NCI-H1092 treated with DMSO at 0.1 percent for 48 hours (cell line): ENCODE measurements around the gene TRIP6.

ENCODE experiments used
- DNase-seq: peaks from one replicate; lab custom pipeline; 2025; lab: John Stamatoyannopoulos, UW

The TRIP6 gene

DNA sequence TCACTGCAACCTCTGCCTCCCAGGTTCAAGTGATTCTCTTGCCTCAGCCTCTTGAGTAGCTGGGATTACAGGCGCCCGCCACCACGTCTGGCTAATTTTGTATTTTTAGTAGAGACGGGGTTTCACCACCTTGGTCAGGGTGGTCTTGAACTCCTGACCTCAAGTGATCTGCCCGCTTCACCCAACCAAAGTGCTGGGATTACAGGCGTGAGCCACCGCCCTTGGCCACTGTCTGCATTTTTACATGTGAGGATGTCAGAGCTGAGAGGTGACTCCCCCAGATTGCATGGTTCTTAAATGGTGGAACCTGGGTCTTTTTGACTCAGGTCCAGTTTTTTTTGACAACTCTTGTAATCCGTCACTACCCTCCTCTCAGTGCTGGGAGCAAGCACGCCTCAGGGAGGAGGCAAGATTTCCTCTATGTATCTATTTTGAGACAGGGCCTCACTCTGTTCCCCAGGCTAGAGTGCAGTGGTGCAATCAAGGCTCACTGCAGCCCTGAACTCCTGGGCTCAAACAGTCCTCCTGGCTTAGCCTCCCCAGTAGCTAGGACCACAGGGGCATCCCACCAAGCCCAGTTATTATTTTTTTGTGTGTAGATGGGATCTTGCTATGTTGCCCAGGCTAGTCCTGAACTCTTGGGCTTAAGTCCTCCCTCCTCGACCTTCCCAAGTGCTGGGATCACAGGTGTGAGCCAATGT lies 6.6 kb downstream of the TRIP6 start:
- no peak for DNase-seq

DNA sequence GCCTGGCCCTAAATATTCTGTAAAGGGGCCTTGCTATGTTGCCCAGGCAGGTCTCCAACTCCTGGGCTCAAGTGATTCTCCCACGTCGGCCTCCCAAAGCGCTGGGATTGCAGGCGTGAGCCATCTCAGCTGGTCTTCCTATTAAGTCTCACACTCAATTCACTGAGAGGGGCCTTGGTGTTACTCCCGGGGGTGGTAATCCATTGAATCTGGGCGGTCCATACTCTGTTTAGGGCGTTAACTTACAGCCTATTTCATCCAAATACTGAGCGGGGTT lies 7.1 kb downstream of the TRIP6 start:
- no peak for DNase-seq

DNA sequence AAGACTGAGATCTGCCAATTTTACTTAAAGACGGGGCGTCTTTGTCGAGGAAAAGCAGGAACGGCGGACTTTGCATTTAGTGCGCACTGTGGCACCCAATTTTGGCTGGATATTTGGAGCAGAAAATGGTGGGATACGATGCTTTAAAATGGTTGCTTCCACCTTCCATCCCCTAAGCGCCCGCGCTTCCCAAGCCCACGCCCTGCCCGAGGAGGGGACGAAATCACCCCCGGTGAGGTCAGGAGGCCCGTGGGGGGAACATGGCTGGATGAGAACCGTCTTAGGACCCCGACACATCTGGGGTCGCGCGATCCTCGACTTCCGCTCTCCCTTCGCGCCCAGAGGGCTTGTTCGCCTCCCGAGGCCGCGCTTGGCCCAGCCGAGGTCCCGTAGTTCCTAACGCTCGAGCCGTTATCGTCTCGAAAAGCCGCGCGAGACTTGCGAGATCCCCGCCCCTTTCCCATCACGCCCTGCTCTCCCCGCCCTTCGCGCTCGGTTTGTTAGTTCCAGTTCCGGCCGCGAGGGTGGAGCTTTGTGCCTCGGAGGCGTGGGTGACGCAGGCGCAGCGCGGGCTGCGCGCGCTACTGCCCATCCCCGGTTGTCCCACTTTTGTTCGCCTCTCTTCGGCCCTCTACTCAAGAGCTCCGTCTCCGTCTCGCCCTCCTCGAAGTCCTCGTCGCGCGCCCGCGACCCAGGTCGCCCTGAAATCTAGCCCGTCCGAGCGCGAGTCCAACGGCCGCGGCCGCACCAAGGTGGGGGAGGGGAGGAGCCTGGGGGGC lies 7.6 kb downstream of the TRIP6 start, which contains the start of gene SRRT:
Gene SRRT, plus strand, starts transcription at position 527 of the 779 bp plus-strand sequence. CDS start 488 bp downstream, outside the sequence.
- DNase-seq: peak; percentile 99

DNA sequence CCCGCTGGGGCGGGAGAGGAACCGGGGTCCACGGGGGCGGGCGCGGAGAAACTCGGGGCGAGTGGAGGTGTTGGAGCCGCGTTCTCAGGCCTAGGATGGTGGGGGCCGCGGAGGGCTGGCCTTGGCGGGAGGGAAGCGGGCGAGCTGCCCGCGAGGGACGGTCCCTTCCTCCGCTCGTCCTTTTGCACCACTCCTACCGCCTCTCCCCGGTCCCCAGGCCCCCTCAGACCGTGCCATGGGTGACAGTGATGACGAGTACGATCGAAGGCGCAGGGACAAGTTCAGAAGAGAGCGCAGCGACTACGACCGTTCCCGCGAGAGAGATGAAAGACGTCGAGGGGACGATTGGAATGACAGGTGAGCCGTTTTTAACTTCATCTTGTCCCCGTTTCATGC lies 8.2 kb downstream of the TRIP6 start:
- DNase-seq: peak; percentile 55

DNA sequence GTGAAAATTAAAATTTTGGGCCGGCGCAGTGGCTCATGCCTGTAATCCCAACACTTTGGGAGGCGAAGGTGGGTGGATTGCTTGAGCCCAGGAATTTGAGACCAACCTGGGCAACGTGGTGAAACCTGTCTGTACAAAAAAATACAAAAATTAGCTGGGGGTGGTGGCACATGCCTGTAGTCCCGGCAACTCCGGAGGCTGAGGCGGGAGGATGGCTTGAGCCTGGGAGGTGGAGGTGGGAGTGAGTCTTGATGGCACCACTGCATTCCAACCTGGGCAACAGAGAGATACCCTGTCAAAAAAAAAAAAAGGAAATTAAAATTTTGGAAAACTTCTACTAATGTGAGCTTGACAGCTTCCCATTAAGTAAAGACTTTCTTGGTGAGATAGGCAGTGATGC lies 10.8 kb downstream of the TRIP6 start:
- no peak for DNase-seq

DNA sequence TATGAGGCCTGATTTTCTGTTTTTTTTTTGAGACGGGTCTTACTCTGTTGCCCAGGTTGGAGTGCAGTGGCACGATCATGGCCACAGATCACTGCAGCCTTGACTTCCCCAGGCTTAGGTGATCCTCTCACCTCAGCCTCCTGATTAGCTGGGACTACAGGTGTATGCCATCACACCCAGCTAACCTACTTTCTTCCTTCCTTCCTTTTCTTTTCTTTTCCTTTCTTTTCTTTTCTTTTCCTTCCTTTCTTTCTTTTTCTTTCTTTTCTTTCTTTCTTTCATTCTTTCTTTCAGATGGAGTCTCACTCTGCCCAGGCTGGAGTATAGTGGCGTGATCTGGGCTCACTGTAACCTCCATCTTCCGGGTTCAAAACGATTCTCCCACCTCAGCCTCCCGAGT lies 11.5 kb downstream of the TRIP6 start:
- no peak for DNase-seq

DNA sequence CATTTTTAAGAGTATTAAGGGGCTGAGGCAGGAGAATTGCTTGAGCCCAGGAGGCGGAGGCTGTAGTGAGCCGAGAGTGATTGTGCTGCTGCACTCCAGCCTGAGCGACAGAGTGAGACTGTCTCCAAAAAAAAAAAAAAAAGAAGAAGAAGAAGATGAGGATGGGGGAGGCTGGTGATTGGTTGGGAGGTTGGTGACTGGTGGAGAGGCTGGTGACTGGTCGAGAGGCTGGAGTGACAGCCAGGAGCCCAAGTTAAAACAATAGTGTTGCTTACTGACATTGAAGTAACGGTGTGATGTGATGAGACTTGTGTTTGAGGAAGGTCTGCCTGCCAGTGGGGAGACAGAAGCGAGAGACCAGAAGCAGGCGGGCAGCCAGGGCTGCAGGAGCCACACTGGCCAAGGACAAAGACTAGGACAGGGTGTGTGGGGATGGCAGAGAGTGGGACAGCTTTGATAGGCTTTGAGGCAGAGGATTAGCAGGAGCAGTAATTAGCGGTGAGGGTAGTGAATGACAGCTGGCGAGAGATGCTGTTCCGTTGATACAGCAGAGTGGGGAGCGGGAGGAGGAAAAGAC lies 12.6 kb downstream of the TRIP6 start:
- no peak for DNase-seq

DNA sequence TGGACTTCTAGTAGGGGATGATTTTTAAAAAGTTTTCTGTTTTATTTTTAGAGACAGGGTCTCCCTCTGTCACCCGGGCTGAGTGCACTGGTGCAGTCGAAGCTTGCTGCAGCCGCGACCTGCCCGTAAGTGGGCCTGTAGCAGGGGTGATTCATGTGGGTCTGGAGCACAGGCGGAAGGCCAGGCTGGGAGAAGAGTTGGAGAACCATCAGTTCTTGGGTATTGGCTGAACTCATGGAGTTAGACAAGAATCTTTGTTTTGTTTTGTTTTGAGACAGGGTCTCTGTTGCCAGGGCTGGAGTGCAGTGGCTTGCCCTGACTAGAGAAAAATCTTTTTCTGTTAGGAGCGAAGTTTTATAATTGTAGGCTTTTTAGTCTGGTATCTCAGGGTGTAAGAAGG lies 13.5 kb downstream of the TRIP6 start:
- DNase-seq: no peak

DNA sequence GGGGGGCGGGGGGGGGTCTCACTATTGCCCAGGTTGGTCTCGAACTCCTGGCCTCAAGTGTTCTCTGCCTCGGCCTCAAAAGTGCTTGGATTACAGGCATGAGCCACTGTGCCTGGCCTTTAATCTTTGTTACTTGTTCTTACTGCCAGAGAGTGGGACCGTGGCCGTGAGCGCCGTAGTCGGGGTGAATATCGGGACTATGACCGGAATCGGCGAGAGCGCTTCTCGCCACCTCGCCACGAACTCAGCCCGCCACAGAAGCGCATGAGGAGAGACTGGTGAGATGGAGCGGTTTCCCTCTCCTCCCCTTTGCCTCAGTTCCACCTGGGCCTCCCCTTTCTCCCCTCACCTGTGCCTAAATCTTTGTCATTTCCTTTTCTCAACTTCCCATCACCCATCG lies 13.9 kb downstream of the TRIP6 start:
- DNase-seq: no peak

DNA sequence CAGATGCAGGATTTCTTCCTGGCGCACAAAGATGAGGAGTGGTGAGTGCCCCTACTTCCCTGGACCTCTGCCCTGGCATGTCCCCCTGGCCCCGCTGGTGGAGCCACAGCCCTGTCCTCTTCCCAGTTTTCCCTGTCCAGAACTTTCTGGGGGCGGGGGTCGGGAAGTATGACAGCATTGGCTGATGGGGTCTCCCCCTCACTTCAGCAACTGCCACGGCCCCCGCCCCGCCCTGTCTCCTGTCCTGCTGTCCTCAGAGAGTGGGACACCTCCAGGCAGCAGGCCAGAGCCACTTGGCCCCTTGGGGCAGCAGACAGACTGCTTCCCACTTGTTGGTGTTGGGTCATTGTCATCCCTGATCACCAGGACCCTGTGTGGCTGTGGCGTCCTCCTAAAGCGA lies 15.0 kb downstream of the TRIP6 start:
- DNase-seq: no peak

DNA sequence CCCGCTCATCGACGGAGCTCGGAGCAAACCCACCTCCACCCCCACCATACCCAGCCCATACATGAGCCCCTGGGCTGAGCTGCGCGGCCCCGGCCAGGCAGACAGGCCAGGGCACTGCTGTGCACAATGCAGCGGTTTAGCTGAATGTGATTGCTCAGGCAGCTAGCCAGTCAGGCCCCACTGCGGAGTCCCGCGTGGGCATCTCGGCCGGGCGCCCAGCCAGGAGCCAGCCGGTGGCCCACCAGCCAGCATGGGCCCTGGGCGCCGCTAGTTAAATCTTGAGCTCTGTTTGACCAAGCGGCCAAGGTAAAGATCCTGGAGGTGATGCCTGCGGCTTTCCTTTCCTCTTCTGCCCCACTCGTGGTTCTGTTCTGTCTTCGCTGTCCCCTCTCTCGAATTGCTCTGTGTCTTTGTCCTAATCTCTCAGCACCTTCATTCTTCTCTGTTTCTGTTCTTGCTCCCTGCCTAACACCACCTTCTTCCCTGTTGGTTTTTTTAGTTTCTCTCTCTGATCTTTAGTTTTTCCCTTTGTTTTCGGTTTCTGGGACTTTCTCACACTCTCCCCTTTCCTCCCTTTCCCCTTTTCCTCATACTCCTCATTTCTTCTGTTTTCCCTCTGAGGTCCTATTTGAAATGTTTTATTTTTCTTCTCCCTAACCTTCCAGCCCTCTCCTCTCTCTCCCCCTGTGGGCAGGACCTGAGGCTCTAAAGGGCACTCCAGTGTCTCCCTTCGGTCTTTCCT lies 15.8 kb downstream of the TRIP6 start:
- no peak for DNase-seq

DNA sequence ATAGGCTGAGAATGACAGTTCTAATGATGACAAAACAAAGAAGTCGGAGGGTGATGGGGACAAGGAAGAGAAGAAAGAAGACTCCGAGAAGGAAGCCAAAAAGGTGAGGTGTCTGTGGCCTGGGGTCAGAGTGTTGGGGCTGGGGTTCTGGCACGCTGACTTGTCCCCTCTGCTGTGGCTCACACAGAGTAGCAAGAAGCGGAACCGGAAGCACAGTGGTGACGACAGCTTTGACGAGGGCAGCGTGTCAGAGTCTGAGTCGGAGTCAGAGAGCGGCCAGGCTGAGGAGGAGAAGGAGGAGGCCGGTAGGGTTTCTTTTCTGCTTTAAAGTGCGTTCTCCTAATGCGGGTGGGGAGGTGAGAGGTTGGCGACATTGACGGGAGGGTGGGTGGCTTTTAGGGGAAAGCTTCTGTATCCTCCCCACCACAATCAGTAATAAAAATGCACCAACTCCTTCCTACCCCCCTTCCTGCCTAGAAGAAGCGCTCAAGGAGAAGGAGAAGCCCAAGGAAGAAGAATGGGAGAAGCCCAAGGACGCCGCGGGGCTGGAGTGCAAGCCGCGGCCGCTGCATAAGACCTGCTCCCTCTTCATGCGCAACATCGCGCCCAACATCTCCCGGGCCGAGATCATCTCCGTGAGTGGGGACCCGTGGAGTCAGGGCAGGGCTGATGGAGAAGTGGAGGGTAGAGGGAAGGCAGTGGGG lies 17.7 kb downstream of the TRIP6 start:
- no peak for DNase-seq

DNA sequence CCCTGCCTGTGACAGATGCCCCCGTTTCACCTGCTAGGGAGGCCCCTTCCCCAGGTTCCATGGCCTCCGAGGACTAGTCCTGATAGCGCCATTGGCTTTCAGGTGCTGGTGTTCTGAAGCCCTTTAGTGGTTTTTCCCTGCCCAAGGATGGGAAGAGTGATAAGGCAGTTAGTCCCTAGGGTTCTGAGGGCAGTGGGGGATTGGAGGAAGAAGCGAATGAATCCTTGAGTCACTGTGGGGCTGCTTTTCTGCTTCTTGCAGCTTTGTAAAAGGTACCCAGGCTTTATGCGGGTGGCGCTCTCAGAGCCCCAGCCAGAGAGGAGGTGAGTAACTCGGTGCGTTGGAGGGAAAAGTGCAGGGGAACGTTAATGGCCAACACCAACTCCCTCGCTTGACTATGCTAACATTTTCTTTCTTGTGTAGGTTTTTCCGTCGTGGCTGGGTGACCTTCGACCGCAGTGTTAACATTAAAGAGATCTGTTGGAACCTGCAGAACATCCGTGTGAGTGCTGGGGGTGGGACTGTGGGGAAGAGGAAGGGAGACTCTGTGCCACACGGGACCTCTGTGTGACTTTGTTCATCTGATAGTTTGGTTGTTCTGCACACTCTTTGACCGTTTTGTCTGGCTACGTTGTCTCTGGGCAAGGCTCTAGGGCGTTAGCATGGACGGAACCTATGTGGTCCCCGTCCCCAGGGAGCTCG lies 18.4 kb downstream of the TRIP6 start:
- DNase-seq: no peak

DNA sequence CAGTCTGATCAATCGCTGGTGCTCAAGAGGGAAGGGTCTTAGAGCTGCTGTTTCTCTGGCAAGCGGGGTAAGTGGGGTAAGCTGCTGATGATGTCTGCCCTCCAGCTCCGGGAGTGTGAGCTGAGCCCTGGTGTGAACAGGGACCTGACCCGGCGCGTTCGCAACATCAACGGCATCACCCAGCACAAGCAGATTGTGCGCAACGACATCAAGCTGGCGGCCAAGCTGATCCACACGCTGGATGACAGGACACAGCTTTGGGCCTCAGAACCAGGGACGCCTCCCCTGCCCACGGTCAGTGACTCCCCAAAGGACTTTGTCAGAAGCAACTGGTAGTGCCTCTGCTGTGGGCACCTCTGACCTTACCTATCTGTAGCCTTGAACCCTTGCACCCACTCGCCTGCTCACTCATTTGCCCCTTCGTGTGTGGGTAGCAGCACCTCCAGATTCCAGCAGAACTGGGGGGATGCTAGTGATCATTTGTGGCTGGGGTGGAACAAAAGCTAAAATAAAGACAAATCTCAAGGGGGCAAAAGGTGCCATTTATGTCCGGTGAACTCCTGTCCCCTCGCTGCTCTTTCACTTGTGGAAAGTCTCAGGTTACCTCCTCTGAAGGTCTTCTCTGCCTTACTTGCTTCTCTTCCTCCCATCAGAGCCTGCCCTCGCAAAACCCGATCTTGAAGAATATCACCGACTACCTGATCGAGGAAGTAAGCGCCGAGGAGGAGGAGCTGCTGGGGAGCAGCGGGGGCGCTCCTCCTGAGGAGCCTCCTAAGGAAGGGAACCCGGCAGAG lies 19.2 kb downstream of the TRIP6 start:
- no peak for DNase-seq

DNA sequence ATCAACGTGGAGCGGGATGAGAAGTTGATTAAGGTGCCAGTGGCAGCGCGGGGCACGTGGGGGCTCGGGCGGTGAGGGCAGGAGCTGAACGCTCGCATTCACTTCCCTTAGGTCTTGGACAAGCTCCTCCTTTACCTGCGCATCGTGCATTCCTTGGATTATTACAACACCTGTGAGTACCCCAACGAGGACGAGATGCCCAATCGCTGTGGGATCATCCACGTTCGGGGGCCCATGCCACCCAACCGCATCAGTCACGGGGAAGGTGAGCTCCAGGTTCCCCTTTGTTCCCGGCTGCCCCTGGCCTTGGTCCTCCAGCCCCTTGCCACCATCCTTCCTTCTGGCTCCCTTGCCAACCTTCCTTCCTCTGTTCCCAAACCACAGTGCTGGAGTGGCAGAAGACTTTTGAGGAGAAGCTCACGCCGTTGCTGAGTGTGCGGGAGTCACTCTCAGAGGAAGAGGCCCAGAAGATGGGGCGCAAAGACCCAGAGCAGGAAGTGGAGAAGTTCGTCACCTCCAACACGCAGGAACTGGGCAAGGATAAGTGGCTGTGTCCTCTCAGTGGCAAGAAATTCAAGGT lies 19.8 kb downstream of the TRIP6 start:
- no peak for DNase-seq

DNA sequence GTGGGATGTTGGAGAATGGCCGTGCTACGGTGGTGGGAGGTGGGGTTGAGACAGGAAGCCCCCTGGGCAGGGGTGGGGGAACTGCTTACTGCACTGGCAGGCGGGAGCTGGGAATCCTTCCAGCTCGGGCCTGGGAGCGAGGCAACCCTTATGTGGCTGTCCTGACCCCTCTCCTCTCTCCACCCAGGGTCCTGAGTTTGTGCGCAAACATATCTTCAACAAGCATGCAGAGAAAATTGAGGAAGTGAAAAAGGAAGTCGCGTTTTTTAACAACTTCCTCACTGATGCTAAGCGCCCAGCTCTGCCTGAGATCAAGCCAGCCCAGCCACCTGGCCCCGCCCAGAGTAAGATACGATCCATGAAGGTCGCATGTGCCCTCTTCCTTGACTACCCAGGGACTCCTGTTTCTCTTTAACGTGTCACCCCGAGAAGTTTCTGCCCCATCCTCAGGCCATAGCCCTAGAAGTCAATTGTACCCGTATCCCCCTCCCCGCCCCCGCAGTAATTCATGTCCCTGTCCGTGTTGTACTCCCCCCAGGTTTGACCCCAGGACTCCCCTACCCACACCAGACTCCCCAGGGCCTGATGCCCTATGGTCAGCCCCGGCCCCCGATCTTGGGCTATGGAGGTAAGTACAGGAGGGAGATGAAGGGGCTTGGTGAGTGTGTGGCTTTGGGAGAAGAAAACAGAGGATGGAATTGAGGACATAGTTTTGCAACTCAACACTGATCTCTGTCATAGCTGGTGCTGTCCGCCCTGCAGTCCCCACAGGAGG lies 20.5 kb downstream of the TRIP6 start:
- no peak for DNase-seq

DNA sequence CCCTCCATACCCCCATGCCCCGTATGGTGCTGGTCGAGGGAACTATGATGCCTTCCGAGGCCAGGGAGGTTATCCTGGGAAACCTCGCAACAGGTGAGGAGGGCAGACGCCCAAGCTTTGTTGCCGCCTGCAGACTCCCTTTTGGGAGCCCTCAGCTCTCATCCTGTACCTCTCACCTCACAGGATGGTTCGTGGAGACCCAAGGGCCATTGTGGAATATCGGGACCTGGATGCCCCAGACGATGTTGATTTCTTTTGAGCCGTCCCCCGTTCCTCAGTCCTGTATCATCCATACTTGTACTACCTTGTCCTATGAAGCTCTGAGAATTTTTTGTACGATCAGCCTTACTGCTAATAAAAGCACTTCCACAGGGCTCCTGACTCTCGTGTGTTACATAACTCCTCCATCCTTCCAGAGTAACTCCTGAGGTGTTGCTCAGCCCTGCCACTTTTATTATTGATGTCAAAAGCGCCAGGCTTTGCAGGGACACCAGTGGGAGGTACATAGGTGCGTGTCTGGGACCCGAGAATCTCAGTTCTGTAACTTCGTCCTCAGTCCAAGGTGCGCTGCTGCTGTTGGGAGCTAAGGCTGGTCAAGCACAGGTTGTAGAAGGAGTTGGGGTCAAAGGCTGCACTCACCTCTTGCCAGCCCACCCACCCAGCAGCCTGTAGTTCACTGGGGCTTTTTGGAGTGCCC lies 21.3 kb downstream of the TRIP6 start:
- no peak for DNase-seq

DNA sequence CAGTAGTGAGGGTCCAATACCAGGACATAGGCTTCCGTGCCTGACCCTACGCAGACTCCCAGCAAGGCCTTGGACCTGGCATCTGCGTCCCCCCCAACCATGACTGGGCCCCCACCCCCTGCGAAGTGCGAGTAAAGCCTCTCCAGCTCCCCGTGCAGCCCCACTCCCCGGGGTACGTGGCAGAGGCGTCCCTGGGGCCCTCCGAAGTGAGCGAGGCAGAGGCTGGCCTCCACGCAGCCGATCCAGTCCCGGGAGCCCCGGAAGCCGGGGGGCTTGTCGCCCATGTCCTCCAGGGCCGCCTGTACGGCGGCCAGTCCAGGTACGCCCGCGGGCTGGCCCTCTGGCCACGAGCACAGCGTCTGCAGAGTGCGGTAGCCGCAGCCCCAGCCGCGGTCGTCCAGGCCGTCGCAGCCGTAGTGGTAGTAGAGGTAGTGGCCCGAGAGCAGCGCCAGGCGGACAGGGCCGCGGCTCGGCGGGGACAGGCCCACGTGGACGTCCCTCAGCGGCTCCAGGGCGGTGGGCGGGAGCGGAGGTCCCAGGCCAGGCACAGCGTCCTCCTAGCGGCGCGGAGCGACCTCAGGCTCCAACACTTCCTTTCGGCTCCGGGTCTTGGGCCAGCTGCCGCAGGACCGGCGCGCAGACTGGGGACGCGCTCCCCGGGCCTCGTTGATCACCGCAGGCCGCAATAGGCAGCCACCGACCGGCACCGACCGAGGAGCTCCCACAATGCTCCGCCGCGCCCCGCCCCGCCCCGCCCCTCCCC lies 22.0 kb downstream of the TRIP6 start, which contains the start of gene UFSP1:
Gene UFSP1, minus strand, starts transcription at position 728 of the 763 bp plus-strand sequence. Its CDS starts 444 bp downstream, at position 284.
- DNase-seq: no peak
